K562 (cell line): ENCODE results near the gene NOCT. TPM values are rescaled to one million over a fixed set of nuclear protein-coding genes. Genes with fewer than 3 reads are reported as not detected.
A peak's percentile ranks its signal among the peaks of the same experiment; 100 is the strongest.

Source experiments
- AFF1 ChIP-seq, 2 experiments: fragments of 450-650 bp; IDR thresholded peaks; 2 replicates each; pipeline ENCODE4 v1.6.1; 2018; ENCODE audit warnings: mild to moderate bottlenecking in 2 of 2, low read depth in 1 of 2; ENCODE audit not compliant: partially characterized antibody in 2 of 2
- C11orf30 ChIP-seq: fragments of 450-650 bp; IDR thresholded peaks from 2 replicates; pipeline ENCODE4 v1.6.1; 2016; ENCODE audit warnings: low read depth, mild to moderate bottlenecking
- EP300 ChIP-seq: IDR thresholded peaks from 2 replicates; pipeline ENCODE4 v1.6.1; 2012; ENCODE audit warnings: low read length, improper control_type of control experiment
- FOXP4 ChIP-seq: sonication (generic); formaldehyde crosslinking; IDR thresholded peaks from 2 replicates; pipeline ENCODE4 v1.8.0; 2022; ENCODE audit warnings: mild to moderate bottlenecking, missing genetic modification reagents, borderline replicate concordance
- HBP1 ChIP-seq: fragments of 450-650 bp; formaldehyde crosslinking; IDR thresholded peaks from 2 replicates; pipeline ENCODE4 v1.4.0; 2022; ENCODE audit warnings: missing genetic modification characterization
- HDAC2 ChIP-seq: fragments of 450-650 bp; IDR thresholded peaks from 2 replicates; pipeline ENCODE4 v1.6.1; 2016; ENCODE audit warnings: mild to moderate bottlenecking
- MCM7 ChIP-seq, 2 experiments: fragments of 450-650 bp; IDR thresholded peaks; 2 replicates each; pipeline ENCODE4 v1.6.1; 2016 to 2018
- ZNF280A ChIP-seq: fragments of 450-650 bp; IDR thresholded peaks from 2 replicates; pipeline ENCODE4 v1.6.1; 2018; ENCODE audit warnings: mild to moderate bottlenecking, low read depth; ENCODE audit not compliant: partially characterized antibody
- polyA plus RNA-seq, 8 experiments: library from polyadenylated mRNA; depleted of rRNA in 4 of 8; stranded (reverse) in 5 of 8; unstranded in 3 of 8; fragments of >200 nt; fragmentation: Nextera tagmentation in 2 of 8; fragmentation: Illumina TruSeq in 1 of 8; extraction: Ambion mirVana in 2 of 8; extraction: Trizol in 1 of 8; gene quantifications; 2 replicates each; pipeline versions ENCODE4 v1.2.1 to v1.2.3, GENCODE V29; 2011 to 2014; ENCODE audit warnings: inconsistent platforms in 1 of 8, missing spikeins in 1 of 8
- total RNA-seq, 7 experiments: library from RNA; depleted of rRNA in 6 of 7; stranded (reverse); fragments of >200 nt in 6 of 7; fragmentation: Illumina TruSeq in 2 of 7; extraction: Trizol in 2 of 7; gene quantifications; 2 replicates each; pipeline versions ENCODE4 v1.2.1 to v1.2.3, GENCODE V29; 2011 to 2021; ENCODE audit warnings: low replicate concordance in 1 of 7

NOCT gene
- total and polyA plus RNA-seq, 9 of the 15 experiments (the other 6 are each of a cell fraction or from before 2014, with no cell fraction given) = 1.3 to 20.2 (median 11.1) TPM

GRCh38 chr4:139014371-139015268, 961 bp upstream of the NOCT start (continued):
- 0 out of 2 replicates have a peak, but pooled peaks have one; percentile 51 for TF ChIP-seq HBP1 (CRISPR knock-in tag)
- TF ChIP-seq HDAC2 = peak; percentile 43; the same call in 1 of the 2 replicates
- TF ChIP-seq EP300 = peak; percentile 37
- TF ChIP-seq MCM7 (IDR thresholded peaks at IDR 0.05) = no peak
- no peak for TF ChIP-seq FOXP4 (CRISPR knock-in tag)
- TF ChIP-seq AFF1 (IDR thresholded peaks at IDR 0.05; ENCODE audit: low read depth in 1 of 2, partially characterized antibody in 2 of 2) = peak in 1 of 2 experiments; percentile 16
- no peak for TF ChIP-seq ZNF280A
- peak; percentile 94 for TF ChIP-seq C11orf30
